HG02884 (cell line): ENCODE results near the gene FUS.

Experiments
- ATAC-seq: cut with Tn5 transposase; IDR thresholded peaks from one replicate; pipeline ENCODE4 v1.9.1; 2021; ENCODE audit warnings: mild to moderate bottlenecking, moderate library complexity; ENCODE audit not compliant: unreplicated experiment

Gene FUS

GRCh38 chr16:31225193-31225592 is 45.3 kb downstream of the FUS start:
- no peak for ATAC-seq

- ATAC-seq, result no peak
Observed at GRCh38 chr16:31228206-31228605, 48.3 kb downstream of the FUS start.

- ATAC-seq, result no peak
Observed at GRCh38 chr16:31229501-31229900, 49.6 kb downstream of the FUS start.

- no peak for ATAC-seq
Observed at GRCh38 chr16:31238041-31238440, 58.1 kb downstream of the FUS start.
